Mesenteric fat pad (tissue), 1 donor: ENCODE measurements around the gene METAP1D. TPM values are rescaled to one million over a fixed set of nuclear protein-coding genes. Genes with fewer than 3 reads are reported as not detected.
"Not testable (repeated sequence)": the region's sequence is repeated elsewhere in the genome, so short reads cannot be mapped to it uniquely, and the experiment has no call there.

Experiments used
- DNase-seq: peaks from one replicate; pipeline ENCODE4 v3.0.0-alpha.2; 2020; ENCODE audit warnings: low spot score
- long read RNA-seq: library from polyadenylated mRNA; unstranded; transcript quantifications from one replicate; pipeline ENCODE4 v2.0.0, GENCODE V29; 2020
- total RNA-seq: library from RNA; stranded (reverse); fragmentation: NEBNext Ultra II Directional; extraction: Animal tissue kit (Norgen Biotek cat#: 25700); gene quantifications from one replicate; pipeline ENCODE4 v1.2.1, GENCODE V29; 2021
- donor health status: DM: yes; HTN: yes; CAD: no.

The METAP1D gene
- total RNA-seq: 5.5 TPM
- long read RNA-seq, partial matches to known transcripts: 2 of 15 reads
- long read RNA-seq, other reads (novel, unspliced or antisense): 10 of 15 reads

DNA sequence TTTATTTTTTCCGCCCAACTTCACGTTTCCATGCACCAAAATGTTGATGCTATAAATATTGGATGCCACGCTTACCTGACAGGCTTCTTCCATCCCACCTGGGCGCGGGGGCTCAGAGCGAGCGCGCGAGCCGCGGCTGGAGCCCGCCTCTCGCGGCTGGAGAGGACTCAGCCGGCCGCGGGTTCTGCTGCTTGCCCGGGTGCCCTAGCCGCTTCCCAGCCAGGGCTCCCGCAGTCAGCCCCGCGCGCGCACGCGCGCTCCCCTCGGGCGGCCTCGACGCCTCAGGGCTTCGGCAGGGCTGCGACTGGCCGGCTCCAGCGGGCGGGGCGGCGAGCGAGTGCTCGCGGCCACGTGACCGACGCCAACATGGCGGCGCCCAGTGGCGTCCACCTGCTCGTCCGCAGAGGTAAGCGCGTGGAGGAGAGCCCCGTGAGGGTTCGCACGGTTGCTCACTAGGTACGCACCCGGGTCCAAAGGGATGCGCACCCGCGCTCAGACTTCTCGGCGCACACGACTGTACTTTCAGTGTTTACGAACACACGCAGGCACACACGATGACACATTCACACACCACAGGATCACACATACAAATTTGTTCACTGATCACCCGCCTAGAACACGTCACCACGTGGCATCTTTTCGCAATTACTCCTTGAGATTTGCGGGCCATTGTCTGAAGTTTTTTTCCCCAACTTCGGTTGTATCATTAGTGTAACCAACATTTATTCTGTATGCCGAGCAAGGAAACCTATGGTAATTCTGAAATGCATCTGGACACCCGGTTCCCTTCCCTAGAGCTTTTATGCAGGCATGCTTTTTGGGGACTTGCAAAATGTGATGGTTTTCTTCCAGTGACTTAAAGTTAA lies at the start of gene METAP1D:
Gene METAP1D (plus strand): TSS at position 350 of the 866 bp plus-strand sequence. CDS start 17 bp downstream, at position 367.
- DNase-seq: peak; percentile 98

DNA sequence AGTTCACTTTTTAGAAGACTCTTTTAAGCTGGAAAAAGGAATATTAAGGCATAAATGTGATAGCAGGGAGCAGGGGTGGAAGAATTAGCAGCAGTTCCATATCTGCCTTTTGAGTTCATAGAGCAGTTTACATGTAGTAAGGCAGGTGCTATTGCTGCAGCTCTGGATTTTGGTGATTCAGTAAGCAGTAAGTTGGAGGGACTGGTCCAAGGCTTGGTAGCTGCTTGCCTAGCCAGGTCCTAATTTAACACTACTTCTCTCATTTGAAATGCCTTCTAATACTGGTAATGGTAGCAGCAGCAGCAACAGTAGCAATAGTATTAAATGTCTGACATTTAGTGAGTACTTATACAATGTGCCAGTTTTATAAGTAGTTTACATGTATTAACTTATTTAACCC lies 47.5 kb upstream of the METAP1D start:
- DNase-seq: no peak

DNA sequence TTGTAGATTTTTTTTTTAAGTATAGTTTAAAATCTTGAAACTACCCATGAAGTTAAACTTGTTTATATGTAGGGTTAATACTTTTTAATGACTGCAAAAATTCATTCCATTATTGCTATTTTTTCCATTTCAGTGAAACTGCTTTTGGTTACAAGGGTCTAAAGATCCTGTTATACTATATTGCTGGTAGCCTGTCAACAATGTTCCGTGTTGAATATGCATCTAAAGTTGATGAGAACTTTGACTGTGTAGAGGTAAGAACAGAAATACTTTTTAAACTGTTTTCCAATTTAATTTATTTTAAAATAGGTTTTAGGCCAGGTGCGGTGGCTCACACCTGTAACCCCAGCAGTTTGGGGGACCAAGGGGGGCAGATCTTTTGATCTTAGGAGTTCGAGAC lies 47.0 kb upstream of the METAP1D start:
- DNase-seq: no peak

DNA sequence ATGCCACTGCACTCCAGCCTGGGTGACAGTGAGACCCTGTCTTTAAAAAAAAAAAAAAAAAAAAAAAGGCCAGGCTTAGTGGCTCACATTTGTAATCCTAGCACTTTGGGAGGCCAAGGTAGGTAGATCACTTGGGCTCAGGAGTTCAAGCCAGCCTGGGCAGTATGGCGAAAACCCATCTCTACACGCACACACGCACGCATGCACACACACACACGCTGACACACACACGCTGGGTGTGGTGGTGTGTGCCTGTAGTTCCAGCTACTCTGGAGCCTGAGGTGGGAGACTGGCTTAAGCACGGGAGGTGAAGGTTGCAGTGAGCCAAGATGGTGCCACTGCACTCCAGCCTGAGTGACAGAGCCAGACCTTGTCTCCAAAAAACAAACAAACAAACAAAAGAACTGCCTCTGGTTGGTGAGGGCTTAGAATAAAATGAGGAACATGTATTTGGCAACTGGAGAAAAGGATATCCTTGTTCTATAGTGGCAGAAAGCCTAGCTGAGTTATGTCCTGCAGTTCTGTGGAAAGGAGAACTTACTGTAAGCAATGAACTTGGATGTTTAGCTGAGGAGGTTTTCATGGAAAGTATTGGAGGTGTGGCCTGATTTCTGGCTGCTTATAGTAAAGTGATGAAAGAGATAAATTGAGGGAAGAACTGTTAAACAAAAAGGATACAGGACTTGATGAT lies 43.5 kb upstream of the METAP1D start:
- no peak for DNase-seq

DNA sequence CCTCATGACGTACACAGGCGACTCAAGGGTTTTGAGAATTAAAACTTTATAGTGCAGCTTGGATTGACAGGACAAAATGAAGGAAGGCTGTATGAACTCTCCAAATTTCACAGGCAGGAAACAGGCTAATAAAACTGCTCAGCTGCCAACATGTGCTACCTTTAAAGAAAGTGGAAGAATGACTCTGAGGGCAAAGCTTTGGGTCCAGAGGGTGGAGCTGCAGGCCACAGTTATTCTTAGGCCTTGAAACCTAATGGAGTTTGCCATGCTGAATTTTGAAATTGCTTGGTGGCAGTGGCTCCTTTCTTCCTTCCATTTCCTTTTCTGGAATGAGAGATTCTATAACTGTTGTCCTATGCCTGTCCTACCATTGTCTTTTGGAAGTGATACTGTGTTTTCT lies 42.7 kb upstream of the METAP1D start:
- DNase-seq: no peak

DNA sequence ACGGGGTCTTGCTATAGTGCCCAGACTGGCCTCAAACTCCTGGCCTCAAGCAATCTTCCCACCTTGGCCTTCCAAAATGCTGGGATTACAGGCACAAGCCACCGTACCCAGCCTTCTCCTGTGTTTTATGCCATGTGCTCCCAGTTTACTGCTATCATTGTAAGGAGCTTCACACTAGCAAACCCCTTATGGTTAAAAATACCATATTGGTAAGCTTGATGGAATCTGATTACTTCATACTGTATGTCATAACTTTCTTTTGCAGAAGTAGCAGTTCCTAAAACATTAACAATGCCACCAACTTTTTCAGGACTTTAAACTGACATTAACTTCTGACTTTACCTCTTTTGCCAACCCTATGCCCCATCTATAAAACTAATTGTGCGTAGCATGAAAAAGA lies 41.3 kb upstream of the METAP1D start:
- no peak for DNase-seq

DNA sequence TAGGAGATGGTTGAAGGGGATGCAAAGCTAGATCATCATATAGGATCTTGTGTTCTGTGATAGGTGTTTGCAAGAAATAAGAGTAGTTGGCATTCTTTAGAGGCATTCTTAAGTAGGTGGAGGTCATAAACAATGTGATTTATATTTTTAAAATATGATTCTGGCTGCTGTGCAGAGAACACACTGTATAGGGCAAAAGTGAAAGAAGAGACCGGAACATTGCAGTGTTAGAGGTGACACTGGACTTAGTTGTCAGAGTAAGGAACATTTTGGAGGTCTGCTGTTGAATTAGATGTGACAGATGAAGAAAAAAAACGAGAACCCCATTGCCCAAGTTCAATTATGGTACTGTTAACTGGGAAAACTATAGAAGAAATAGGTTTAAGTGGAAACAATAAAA lies 39.8 kb upstream of the METAP1D start:
- DNase-seq: no peak

DNA sequence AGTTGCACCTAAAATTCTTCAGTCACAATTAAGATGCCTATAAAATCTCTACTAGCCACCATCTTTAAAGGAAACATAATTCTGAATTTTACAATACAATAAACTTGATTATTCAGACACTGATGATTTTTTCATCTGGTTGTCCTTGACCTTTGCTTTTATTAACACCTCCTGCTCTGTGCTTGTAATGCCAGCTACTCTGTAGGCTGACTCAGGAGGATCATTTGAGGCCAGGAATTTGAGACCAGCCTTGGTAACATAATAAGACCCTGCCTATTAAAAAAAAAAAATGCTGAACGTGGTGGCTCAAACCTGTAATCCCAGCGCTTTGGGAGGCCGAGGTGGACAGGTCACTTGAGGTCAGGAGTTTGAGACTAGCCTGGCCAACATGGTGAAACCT lies 39.2 kb upstream of the METAP1D start:
- no peak for DNase-seq

DNA sequence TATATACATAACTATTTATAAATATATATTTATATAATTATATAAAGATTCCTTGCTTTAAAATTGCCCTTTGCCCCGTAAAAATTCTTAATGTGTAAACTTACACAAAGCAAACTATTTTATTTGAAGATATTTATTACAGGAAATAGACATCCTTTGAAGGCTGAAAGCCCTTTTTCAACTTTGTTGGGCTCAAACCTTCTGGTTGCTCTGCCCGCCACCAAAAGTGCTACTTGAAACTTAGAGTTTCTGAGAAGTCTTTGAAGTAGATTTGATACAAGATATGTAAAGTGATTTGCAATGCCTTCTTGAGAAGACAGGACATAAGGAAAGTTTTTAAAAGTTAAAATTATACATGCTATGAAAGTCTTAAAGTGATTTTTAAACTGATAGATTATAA lies 36.6 kb upstream of the METAP1D start:
- no peak for DNase-seq

DNA sequence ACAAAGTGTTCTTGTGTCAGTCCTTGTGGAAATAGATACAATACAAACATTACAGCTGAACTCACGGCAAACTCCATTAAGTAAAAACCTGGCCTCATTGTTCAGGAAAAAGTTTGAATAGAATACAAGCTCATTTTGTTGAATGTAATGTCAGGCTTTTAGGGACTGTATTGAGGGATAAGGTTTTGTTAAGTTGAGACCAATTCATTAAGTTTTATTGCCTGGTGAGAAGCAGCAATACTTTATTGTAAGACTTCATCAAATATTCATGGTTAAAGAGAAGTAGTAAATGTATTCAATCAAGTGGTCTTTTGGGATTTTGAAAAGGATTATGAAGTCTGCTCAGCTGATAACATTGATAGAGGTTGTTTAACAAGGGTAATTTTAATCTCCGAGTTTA lies 35.4 kb upstream of the METAP1D start:
- no peak for DNase-seq

DNA sequence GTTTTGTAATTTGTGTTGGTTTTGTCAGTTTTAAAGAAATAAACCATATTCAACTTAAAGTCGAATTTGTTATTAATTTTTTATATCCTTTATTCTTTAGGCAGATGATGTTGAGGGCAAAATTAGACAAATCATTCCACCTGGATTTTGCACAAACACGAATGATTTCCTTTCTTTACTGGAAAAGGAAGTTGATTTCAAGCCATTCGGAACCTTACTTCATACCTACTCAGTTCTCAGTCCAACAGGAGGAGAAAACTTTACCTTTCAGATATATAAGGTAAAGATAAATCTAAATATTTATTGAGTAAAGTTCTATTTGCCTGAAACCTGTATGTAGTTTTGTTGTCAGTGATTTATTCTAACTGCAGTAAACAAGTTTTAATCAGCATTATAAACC lies 34.5 kb upstream of the METAP1D start:
- no peak for DNase-seq

DNA sequence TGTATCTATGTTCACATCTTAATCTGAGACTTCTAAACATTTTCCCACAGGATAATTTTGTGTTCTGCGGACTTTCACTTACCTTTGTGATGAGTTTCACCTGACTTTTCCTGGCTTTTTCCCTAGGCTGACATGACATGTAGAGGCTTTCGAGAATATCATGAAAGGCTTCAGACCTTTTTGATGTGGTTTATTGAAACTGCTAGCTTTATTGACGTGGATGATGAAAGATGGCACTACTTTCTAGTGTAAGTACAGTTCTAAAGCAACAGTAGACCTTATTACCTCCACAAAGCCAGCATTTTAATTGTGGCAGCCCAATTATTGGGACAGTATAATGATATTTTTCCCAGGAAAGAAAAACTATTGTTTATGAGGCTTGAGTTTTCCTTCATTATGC lies 34.1 kb upstream of the METAP1D start:
- no peak for DNase-seq

DNA sequence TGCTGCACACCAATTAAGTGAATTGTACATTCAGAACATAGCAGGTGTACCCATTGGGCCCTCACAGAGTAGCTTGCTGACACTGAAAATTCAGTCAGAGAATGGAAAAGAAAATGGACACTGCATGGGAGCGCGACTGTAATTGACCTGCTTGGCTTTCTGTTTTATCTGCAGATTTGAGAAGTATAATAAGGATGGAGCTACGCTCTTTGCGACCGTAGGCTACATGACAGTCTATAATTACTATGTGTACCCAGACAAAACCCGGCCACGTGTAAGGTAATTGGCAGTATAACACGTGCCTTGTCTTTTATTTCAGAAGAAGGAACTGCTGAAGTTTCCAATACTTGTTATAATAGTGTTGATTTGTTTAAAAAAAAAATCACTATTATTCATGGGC lies 33.5 kb upstream of the METAP1D start:
- DNase-seq: no peak

DNA sequence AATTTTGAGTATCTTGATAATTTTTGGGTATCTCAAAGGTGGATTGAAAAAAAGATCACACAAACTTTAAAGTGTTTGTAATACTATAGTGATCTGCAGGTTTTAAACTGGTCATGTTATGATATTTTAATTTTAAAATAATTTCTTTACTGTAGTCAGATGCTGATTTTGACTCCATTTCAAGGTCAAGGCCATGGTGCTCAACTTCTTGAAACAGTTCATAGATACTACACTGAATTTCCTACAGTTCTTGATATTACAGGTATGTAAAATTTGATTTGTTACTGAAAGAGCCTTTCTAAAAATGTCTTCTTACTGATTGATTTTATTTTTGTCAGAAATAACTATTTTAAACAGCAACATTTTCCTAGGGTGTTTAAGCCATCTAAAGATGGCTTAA lies 33.1 kb upstream of the METAP1D start:
- no peak for DNase-seq

DNA sequence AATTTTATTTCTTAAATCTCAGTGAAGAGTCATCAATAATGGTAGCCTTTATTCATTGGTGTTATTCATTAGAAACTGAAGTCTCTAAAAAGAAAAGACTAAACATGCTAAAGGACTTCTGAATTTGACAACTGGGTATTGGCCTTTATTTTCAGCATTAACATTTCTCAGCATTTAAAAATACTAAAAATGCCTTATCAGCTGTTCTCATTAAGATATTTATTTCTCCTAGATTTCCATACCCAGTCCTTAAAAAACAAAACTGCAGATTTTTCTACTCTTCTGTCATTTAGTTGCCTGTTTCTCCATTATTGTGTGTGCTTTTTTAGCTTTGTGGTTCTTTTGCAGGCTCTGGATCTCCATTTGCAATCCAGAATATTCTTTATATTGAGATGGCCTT lies 31.2 kb upstream of the METAP1D start:
- no peak for DNase-seq

DNA sequence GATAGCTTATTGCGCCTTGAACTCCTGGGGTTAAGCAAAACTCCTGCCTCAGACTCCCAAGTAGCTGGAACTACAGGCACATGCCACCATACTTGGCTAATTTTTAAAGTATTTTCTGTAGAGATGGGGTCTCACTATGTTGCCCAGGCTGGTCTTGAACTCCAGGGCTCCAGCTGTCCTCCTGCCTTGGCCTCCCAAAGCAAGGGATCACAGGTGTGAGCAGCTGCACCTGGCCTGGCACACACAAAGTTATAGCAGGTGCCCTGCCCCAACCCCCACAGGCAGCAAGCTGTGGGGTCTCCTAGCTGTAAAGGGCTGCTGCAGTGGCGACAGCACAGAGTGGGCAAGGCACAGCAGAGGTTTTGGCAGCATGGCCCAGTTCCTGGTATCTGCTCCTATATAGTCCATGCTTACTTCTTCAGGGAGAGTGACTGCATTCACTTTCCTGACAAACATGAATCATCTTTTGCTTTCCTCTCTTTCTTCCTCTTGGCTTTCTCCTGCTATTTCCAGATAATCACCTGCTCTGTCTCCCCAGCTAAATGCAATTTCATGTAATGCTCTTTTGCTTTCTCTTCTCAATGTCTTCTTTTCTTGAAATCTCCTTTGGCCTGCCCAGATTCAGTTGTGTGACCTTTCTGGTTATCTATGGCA lies 27.3 kb upstream of the METAP1D start:
- no peak for DNase-seq

DNA sequence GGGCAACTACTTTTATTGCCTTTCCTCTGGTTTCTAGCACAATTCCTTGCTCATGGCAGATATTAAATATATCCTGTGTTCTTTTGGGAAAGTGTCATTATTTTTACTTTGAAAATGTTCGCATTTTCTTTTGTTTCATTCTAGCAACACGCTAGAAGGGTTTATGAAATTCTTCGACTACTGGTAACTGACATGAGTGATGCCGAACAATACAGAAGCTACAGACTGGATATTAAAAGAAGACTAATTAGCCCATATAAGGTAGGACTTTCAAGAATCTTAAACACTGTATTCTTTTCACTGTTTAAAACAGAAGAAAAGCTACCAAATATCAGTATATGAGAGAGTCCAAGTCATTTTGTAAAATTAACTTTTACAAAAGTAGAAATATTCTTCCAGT lies 20.6 kb upstream of the METAP1D start:
- DNase-seq: no peak

DNA sequence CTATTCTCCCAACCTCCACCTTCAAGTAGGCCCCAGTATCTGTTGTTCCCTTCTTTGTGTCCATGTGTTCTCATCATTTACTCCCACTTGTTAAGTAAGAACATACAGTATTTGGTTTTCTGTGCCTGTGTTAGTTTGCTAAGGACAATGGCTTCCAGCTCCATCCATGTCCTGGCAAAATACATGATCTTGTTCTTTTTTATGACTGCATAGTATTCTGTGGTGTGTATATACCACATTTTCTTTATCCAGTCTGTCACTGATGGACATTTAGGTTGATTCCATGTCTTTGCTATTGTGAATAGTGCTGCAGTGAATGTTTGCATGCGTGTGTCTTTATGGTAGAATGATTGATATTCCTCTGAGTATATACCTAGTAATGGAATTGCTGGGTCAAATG lies 15.8 kb upstream of the METAP1D start:
- not testable (repeated sequence) for DNase-seq

DNA sequence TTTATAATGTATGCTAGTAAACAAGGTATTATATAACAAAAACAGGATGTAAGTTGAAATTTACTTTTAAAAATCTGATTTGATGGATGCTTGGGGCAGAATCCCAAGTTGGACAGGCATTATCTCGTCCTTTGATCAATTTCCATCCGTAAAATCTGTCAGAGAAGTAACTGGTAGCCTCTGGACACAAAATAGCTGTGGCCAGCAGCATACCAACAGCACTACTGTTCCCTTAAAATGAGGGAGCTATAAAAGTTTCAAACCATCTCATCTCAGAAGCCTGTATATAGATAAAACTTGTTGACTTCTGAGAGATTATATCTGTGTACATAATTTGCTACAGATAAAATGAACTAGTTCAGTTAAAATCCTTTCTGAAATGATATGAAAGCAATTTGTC lies 14.7 kb upstream of the METAP1D start:
- no peak for DNase-seq

DNA sequence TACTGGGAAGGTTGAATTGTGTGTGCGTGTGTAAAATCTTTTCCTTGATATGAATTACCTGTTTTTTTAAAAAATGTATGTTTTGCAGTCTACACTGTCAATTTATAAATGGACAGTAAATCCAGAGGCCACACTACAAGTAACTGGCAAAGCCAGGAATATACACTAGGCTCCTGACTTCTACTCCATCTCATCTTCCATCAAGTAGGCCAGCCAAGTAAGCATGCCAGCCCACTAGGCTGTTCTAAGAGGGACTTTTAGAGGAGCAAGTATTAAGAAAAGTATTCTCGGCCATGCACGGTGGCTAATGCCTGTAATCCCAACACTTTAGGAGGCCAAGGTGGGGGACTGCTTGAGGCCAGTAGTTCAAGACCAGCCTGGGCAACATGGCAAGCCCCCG lies 13.0 kb upstream of the METAP1D start:
- no peak for DNase-seq

DNA sequence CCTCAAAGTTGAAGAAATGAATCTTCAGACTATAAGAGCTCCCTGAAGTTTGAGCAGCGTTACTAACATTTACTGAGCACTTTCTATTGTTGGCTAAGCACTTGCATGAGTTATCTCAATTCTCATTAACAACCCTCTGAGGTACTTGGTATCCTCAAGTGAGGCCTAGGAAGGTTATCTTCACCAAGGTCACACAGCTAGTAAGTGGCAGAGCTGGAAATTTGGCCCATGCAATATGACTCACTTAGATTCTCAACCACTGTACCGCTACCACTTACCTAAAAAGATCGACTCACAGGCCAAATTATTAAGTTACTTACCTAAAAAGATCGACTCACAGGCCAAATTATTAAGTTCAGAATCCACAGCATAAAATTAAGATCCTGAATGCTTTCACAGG lies 8.7 kb upstream of the METAP1D start:
- no peak for DNase-seq

DNA sequence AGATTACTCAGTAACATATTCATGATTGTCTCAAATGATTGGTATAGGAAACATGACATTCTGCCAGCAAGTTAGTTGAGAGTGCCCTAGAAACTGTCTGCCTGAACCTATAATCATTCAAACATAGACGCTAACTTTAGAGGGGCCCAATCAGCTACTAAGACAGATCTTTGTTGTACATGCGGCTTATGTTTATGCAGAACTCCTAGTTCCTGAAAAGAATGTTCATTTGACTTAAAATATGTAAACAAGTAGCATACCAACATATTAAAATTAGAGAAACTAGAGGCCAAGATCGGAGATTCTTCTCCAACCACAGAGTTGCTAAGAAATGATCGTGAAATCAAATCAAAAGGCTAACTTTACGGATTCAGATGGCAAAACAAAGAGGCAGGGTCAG lies 4.2 kb upstream of the METAP1D start:
- no peak for DNase-seq
